HG02884 (cell line): ENCODE results near the gene KRTAP5-3.
"Not testable (repeated sequence)": the region's sequence is repeated elsewhere in the genome, so short reads cannot be mapped to it uniquely, and the experiment has no call there.

Experiments used
- ATAC-seq: cut with Tn5 transposase; IDR thresholded peaks from one replicate; pipeline ENCODE4 v1.9.1; 2021; ENCODE audit warnings: mild to moderate bottlenecking, moderate library complexity; ENCODE audit not compliant: unreplicated experiment

Gene KRTAP5-3, protein sequence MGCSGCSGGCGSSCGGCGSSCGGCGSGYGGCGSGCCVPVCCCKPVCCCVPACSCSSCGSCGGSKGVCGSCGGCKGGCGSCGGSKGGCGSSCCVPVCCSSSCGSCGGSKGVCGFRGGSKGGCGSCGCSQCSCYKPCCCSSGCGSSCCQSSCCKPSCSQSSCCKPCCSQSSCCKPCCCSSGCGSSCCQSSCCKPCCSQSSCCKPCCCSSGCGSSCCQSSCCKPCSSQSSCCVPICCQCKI

DNA sequence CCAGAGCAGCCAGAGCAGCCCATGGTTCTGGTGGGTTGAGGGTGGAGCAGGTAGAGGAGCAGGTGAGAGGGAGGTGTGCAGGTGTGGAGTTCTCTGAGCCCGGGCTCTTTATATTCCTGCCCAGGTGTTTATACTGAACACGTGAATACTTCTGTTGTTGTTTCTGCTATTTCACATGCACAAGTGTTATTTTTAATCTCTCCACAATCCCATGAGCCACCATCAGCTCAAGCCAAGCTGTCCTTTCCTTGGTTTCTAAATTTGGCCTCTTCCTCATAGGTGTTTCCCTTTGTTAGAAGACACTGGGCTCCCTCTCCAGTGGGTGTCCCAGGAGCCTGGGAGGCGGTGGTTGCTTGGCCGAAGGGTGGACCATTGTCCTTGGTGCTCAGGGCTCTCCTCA lies at the start of gene KRTAP5-3:
Gene KRTAP5-3 (minus strand): TSS at position 101 of the 400 bp plus-strand sequence. CDS start 78 bp downstream, at position 23.
- ATAC-seq = no peak

DNA sequence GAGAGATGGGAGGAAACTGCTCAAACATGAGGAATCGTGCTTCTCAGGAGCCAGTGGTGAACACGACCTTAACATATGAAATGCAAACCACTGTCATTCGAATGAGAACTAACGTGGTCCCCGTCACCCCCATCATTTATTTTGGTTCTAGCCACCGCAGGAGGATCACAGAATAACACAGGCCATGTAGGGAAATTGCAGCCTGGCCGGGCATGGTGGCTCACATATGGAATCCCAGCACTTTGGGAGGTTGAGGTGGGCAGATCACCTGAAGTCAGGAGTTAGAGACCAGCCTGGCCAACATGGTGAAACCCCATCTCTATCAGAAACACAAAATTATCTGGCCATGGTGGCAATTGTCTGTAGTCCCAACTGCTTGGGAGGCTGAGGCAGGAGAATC lies 48.4 kb upstream of the KRTAP5-3 start:
- ATAC-seq = no peak

DNA sequence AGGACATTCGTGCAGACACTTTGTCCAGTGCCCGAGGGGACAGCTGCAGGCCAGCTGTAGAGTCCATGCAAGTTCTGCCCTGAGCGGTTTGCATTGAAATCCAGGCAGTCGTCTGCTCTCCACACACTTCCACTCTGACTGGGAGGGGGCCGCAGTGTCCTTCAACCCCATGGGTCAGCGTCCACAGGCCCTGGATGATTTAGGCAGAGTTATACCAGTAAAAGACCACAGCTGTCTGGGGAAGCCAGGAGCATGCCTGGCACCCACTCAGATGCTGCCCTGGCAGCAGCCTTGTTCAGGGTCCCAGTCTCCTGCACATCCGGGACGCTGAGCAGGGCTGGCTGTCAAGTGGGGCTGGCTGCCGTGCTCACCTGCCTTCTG lies 47.8 kb upstream of the KRTAP5-3 start:
- ATAC-seq = no peak

DNA sequence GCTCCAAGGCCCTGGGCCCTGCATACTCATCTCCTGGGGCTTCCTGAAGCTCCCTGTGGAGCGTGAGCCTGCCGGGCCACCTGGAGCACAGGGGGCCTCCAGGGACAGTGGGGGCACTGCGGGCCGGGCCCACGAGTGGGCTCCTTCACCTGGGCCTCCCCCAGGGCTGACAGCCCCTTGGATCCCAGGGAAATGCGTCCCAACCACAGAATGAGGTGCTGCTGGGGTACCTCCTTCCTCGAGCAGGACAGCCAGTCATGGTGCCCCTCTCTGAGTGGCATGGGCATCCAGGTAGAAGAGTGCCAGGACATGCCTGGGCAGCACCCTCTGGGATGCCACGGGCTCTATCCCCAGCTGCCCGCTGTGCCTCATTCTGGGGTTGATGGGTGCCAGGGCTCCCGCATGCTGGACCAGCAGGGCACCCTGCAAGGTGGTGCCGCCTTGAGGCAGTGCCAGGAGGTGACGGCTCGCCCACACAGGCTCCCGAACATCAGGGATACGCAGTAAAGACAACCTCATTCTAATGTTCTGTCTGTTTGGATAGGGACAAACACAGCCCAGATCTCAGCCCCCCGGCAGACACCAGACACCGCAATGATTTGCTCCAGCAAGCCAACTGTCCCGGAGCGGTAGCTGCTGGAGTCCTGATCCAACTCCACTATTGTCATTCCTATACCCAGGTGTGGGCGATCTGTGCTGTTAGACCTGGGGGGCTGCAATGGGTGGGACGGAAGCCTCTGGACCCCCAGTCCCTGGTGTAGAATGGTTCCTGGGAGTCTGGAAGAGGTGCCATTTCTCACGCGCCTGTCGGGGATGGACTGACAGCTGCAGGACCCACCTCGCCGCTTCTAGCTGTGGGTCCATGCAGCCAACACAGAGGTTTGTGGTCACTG lies 47.2 kb upstream of the KRTAP5-3 start:
- ATAC-seq = no peak

DNA sequence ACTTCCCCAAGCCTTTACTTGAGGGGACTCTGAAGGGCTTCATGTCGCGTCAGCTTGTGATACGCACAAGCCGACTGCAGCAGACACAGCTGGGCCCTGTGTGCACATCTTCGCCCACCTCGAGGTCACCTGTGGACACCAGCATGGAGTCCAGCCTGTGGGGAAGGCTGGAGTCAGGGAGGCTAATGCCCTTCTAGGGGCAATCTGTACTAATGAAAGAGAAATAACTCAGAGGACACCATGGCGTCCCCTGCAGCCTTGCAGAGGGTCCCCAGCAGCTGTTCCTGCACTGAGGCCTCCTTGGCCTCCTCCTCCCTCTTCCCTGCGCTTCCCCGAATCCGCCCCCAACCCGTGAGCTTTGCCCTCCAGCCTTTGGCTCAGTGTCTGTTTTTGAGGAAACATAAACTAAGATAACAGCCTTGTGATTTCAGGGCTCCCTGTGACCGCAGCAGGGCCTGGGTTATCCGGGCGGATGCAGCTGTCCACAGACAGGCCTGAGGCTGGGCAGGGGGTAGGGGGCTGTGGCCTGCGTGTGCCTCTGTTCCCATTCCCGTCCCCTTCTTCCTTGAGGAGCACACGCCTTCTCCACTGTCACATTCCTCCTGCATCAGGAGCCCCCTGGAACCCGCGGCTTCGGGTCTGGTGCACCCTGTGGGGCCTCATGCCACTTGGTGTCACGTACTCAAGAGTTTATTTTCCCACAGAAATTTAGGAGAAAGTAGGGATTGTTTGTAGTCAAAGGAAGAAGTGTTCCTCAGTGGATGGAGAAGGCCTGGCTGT lies 46.3 kb upstream of the KRTAP5-3 start:
- no peak for ATAC-seq

DNA sequence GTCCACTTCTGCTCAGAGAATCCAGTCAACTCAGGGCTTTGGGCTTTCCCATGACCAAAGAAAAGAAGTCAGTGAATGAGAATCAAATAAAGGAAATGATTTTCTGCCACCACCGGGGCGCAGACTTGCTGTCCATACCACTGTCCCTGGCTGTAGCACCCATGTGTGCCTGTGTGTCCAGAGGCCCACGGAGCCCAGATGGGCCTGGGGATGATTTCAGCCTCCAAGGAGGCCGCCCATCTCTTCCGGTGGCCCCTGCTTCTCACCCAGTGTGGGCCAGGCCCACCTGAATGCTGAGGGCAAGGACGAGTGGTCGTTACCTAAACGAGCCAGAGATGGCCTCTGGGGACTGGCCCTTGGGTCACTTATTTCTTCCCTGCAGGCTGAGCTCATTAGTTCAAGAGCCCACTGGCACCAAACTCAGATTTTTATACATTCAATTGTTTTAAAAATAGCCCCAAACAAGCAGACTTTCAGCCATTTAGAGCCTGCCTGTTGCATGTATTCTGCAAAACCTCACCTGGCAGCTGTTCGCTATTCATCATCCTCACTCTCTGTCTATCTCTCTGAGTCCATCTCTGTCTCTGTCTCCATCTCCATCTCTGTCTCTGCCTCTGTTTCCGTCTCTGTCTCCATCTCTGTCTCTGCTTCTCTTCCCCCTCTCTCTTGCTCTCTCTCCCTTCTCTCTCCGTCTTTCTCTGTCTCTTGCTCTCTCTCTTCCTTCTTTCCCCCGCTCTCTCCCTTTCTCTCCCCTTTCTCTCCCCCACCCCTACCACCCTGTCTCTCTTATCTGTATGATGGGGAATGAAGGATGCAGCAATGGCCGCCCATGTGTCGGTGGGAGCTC lies 45.5 kb upstream of the KRTAP5-3 start:
- ATAC-seq = no peak

DNA sequence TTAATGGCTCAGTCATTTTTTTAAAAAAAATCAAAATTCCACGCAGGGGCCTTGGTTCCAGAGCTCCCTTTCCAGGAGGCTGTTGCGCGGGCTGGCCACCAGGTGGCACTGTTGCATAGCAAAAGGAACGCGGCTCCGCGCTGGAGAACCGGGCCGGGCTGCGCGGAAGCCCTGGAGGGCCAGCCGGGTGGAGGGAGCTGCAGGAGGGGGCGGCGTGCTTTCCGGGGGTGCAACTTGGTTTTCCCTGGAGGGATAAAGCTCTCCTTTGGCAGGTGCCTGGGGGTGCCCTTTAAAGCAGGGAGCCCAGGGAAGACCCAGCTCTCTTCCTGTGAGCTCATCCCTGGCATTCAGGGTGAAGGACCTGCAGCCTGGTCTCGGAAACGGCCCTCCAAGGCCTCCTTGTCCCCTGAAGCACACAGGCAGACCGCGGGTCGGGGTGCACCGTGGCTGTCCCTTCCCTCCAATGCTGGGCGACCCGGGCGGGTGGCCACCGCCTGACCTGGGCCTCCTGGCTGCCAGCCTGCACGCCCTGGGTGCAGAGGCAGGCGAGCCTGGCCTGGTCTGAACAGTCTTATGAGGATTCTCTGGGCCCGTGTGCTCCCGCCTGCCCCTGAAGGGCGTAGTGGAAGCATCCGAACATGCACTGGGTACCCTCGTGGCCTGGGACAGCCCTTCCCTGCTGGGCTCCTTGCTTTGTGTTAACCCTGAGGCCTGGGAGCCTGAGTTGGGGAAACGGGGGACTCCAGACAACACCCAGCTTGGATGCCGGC lies 44.7 kb upstream of the KRTAP5-3 start:
- ATAC-seq = no peak

DNA sequence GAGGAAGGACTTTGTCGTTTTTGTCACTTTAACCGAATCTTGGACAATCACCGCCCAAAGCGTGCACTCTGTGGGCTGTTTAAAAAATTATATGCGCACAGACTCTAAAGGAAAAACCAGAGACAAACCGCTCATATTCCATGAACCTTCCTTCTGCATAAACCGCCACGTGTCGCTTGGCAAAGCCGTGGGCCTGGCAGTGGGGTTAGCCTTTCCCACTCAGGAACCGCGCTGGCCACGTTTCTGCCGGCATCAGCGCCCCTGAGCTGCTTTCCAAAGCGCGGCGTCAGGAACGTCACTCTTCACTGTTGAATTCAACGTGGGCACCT lies 44.1 kb upstream of the KRTAP5-3 start:
- ATAC-seq = no peak

DNA sequence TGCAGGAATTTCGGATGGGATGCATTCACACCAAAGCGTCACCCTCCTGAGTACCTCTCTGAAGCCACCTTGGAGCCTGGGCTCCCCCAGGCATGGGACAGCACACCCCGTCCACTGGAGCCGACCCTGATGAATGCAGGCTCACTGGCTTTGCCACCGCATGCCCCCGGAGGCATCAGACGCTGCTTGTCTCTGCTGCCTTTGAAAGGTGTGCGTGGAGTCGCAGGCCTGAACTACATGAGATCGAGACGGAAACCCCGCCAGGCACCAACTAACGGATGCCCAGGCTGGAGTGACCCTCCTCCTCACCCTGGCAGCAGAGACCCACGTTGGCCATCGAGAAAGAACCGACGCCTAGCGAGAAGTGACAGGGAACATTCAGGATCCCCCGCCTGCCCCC lies 43.8 kb upstream of the KRTAP5-3 start:
- ATAC-seq = no peak

DNA sequence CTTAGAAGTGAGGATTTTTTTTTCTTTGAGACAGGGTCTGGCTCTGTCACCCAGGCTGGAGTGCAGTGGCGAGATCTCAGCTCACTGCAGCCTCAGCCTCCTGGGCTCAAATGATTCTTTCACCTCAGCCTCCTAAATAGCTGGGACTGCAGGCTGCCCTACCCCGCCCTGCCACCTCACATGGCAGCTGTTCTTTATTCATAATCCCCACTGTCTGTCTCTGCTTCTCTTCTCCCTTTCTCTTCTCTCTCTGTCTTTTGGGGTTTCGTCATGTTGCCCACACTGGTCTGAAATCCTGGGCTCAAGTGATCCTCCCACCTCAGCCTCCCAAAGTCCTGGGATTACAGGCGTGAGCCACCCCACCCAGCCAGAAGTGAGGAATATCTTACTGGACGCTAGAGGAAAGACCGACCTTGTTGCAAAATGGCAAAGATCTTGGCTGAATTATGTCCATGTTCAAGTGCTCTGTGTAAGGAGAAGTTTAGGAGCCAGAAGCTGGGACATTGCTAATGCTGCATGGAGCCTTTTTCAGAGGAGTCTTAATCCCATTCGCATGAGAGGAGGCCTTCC lies 43.2 kb upstream of the KRTAP5-3 start:
- ATAC-seq = no peak

DNA sequence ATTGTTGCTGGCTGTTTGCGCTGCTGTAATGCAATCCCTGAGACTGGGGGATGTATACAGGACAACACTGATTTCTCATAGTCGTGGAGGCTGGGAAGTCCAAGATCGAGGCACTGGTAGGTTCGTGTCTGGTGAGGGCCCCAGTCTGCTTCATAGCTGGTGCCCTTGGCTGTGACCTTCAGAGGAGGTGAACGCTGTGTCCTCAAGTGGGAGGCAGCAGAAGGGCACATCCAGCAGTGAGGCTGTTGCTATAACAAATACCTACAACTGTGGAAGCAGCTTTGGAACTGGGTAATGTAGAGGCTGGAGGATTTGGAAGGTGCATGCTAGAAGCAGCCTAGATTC lies 42.6 kb upstream of the KRTAP5-3 start:
- ATAC-seq = no peak

DNA sequence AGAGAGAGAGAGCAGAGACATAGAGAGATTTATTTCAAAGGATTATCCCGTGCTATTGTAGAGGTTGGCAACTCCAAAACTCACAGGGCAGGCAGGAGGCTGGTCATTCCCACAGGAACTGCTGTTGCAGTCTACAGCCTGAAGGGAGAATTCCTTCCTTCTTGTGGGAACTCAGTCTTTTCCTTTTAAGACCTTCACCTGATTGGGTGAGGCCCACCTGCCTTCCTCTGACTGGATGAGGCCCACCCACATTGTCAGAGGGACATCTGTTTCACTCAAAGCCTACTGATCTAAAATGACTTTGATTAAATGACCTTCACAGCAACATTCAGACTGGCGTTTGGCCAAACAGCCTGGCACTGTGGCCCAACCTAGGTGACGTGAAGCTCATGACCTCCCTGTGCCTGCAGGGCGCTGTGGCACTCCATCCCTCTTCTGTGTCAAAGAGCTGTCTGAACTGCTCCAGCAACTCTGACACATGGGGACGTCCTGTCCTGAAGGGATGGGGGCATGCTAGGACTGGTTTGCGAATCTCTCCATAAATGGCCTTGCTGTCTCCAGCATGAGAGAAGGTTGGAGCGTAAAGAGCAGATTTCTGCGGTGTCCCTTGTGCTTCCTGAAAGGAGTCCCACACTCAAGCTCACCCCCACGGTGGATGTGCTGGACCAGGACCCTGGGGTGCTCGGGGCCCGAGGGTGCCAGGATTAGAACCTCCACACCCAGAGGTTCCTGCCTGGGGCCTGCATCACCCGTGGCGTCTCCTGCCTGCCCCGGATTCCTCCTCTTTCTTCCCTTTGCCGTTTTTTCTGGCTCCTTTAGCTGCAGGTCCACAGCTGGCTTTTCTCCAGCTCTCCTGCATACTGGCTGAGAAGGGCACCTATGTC lies 42.0 kb upstream of the KRTAP5-3 start:
- ATAC-seq = no peak

DNA sequence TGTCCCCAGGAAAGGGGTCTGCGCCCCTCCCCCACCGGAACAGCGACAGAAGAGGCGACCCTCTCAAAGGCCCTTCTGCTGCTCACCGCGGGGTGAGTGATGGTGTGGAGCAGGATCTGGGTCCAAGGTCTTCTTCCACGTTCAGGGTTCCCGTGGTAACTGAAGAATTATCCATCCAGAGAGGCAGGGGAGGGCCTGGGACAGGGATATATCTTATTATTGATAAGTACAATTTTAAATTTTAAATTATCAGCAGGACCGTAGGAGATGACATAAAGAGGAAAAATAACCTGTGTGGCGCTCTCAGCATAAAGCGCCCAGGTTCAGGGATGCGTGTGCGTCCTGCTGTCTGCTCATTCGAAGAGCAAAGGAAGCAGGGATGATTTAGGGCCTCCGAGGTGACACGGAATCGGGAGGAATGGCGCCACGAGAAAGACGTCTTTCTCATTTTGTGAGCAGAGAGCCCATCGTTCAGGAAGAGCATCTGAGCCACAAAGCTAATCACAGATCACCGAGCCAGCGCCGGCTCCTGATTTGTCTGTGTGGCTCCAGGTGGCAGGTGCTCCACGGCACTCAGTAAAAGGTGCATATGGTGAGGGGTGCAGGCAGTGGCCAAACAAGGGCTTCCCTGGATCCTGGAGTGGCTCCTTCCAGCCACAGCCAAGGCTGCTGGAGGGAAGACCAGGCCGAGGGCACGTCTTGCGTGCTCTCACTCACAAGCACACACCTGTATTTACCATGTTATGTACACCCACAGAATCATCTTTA lies 40.6 kb upstream of the KRTAP5-3 start:
- ATAC-seq = no peak

DNA sequence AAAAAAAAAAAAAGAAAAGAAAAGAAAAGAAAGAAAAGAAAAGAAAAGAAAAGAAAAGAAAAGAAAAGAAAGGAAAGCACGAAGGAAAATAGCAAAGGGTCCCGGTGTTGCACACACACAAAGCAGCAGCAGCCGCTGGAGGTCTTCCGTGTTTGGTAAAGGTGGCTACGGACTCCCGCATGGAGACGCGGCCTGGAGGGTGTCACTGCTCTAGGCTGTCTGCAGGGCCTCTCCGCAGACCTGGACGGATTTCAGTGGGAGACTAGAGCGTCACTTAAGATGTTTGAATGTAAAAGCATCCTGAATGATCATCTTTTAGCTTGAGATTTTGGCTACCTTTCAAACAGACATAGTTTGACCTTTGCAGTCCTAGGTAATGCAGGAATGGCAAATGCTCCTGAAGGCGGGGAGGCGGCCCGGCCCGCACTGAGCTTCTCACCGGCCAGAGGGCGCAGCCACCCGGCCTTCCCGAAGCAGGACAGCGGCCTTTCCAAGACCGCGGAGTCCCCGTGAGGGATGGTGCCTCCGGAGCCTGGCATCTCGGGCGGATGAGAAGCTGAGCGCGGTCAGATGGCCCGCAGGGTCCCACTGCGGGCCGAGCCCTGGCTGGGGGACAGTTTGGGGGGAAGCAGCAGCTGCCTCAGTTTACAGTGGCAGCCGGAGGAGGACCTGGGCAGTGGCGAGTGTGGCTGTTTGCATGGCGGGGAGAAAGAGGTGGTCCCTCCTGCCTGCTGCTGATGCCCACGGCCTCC lies 39.8 kb upstream of the KRTAP5-3 start:
- ATAC-seq = no peak

DNA sequence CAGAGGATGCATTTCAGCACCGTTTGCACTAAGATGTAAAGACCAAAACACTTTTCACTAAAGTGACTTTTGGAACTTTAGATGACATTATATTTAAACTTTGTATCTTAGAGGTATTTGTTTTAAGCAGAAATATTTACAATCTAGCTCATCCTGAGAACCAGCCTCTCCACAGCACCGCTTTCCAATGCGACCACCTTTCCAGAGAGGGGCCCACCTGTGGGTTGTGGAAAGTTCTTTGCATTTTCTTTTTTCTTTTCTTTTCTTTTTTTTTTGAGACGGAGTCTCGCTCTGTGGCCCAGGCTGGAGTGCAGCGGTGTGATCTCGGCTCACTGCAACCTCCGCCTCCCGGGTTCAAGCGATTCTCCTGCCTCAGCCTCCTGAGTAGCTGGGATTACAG lies 38.3 kb upstream of the KRTAP5-3 start:
- not testable (repeated sequence) for ATAC-seq

DNA sequence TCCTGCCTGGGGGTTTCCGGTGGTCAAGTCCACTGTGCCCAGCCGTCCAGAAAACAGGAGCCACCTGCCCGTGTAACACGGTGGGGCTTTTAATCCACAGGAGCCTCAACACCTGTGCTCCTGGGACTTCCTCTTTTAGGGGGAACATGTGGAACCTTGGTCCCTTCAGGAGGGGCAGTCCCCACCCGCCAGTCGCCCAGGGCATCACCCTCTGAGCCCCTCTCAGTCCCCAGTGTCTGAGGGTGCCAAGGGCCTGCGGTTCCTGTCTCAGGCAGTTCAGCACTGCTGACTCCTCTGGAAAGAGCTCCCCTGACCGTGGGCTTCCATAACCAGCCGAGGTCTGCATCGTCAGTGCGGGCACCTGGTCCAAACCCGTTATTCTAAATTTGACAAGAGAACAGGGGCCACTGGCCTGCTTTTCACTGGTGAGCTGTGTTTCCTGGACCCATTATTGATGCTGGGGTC lies 37.1 kb upstream of the KRTAP5-3 start:
- ATAC-seq = no peak

DNA sequence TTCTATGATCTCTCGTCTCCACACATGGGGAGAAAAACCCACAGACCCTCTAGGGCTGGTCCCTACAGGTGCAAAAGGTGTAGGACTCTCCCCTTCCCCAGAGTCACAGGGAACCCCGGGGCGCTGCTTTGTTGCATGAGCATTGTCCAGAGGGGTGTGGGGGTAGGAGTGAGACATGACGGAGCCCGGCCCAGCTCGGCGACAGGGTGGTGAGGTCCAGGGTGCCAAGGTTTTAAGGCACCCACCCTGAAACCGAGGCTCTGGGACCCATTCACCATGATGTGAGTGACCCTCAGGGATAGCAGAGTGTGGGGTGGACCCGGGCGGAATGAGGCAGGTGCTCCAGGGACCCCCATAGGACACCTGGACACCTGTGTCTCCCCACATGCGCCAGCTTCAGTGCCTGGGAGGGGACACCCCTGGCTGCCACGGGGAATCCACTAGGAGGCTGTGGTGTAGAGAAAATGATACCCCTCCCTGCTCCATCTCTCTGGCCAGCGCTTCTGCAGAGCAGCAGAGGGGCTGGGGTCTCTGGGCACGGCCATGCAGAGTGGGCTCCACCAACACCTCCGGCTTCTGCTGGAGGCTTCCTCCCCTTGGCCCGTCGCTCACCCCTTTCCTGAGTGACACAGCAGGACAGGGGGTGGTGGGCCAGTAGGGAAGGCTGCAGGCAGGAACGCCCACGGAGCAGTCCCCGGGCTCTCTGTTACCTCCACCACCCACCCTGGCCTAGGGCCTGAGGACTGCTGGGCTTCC lies 36.5 kb upstream of the KRTAP5-3 start:
- ATAC-seq = no peak
